Heart right ventricle (tissue), 16 donors: Measurements from ENCODE around the gene CORO2A. TPM values are rescaled to one million over a fixed set of nuclear protein-coding genes. Genes with fewer than 3 reads are reported as not detected.
A peak's percentile ranks its signal among the peaks of the same experiment; 100 is the strongest.

ENCODE experiments used
- ATAC-seq, 8 donors: fragments of 200-7000 bp; cut with Tn5 transposase; one replicate each; pipeline ENCODE4 v1.9.1; 2020; ENCODE audit warnings: mild to moderate bottlenecking in 8 of 8, moderate library complexity in 8 of 8, moderate number of reproducible peaks in 1 of 8
- DNase-seq, 2 donors: peaks; one replicate each; pipeline ENCODE4 v3.0.0-alpha.2; 2020
- H3K27ac ChIP-seq, 10 donors: fragments of 200-600 bp; sonication (generic) in 2 of 10; one replicate each; pipeline versions ENCODE4 v1.5.0 to v1.8.0; 2020 to 2022; ENCODE audit warnings: mild to moderate bottlenecking in 3 of 10
- H3K27me3 ChIP-seq, 7 donors: fragments of 200-600 bp; one replicate each; pipeline ENCODE4 v1.8.0; 2021 to 2022; ENCODE audit warnings: mild to moderate bottlenecking in 2 of 7
- H3K36me3 ChIP-seq, 9 donors: fragments of 200-600 bp; sonication (generic) in 1 of 9; one replicate each; pipeline versions ENCODE4 v1.5.0 to v1.8.0; 2020 to 2022; ENCODE audit warnings: mild to moderate bottlenecking in 2 of 9
- H3K4me1 ChIP-seq, 9 donors: fragments of 200-600 bp; sonication (generic) in 1 of 9; one replicate each; pipeline versions ENCODE4 v1.5.0 to v1.8.0; 2020 to 2022; ENCODE audit warnings: mild to moderate bottlenecking in 4 of 9
- H3K4me3 ChIP-seq, 10 donors: fragments of 200-600 bp; sonication (generic) in 2 of 10; one replicate each; pipeline versions ENCODE4 v1.5.0 to v1.8.0; 2020 to 2022; ENCODE audit warnings: mild to moderate bottlenecking in 7 of 10, moderate library complexity in 2 of 10
- H3K9me3 ChIP-seq, 11 donors: fragments of 200-600 bp in 10 of 11; sonication (generic) in 2 of 11; one replicate each; pipeline versions ENCODE4 v1.5.0 to v1.8.0; 2013 to 2022; ENCODE audit warnings: mild to moderate bottlenecking in 2 of 11, control low read depth in 1 of 11, moderate library complexity in 1 of 11
- CTCF ChIP-seq, 9 donors: fragments of 200-600 bp; sonication (generic) in 2 of 9; IDR thresholded peaks; one replicate each; pipeline versions ENCODE4 v1.5.0 to v1.8.0; 2021 to 2022; ENCODE audit warnings: antibody characterized with exemption in 9 of 9, mild to moderate bottlenecking in 5 of 9, moderate library complexity in 1 of 9
- WGBS, 2 donors: extraction: QIAGEN DNeasy Blood & Tissue Kit; methylation state at CpG; one replicate each; pipeline ENCODE4 v1.1.7; 2013; ENCODE audit warnings: inconsistent platforms in 1 of 2; 5-methylcytosine and 5-hydroxymethylcytosine counted together
- intact Hi-C, 10 donors: fragments of 100-400 bp; cut with DNase I; formaldehyde crosslinking; loops; one replicate each; pipeline versions ENCODE4 v1.11.1 to v1.14.2; 2022
- polyA plus RNA-seq, 2 donors: library from polyadenylated mRNA; stranded (reverse); fragments of 200-250 nt; gene quantifications; one replicate each; pipeline ENCODE4 v1.2.3, GENCODE V29; 2013
- total RNA-seq, 10 donors: library from RNA; stranded (reverse); fragmentation: NEBNext Ultra II Directional in 3 of 10; extraction: Animal tissue kit (Norgen Biotek cat#: 25700) in 3 of 10; gene quantifications; one replicate each; pipeline versions ENCODE4 v1.2.1 to v1.2.4, GENCODE V29; 2021 to 2023
- donor health status: Arrhythmogenic right ventricular cardiomyopathy.
- donor health status: ischemic (EF 13 %, LVEDD 7.1; RV severe dilation, severe dysfunction).
- donor health status: healthy with polysubstance abuse.
- donor health status: DM: no; HTN: yes; CAD: no.
- donor health status: DM: no; HTN: no; CAD: no.
- donor health status: ischemic (EF 25% LVEDD 6.9; RV normal size, moderate dysfunction).
- donor health status: ischemic (EF 25% LVEDD 5.7; RV mildly dilated, moderate dysfunction).
- donor health status: healthy.
- donor health status: DM: yes; HTN: yes; CAD: no.
- donor health status: Ischemic cardiomyopathy.
- donor health status: ischemic (EF 35%, LVEDD 5.7; RV mildly dilated, moderate dysfunction).
- donor health status: nonischemic (EF 11% LVEDD 7.7; RV severe dilation, severe dysfunction).
- donor health status: DM: yes; HTN: yes; CAD: no.
- donor health status: PGD.
- donor health status: ischemic (EF 29% LVEDD 5.4; RV normal size, mild dysfunction).
- donor health status: nonischemic (EF 23%, LVEDD 6.1; RV moderate dilation, normal function).

The CORO2A gene
- total and polyA plus RNA-seq, 12 donors, result 0.06 to 0.90 (median 0.23) TPM

- H3K27me3 ChIP-seq, result no peaks in the 10 kb centered on the region
- no peaks in the 10 kb centered on the region for H3K9me3 ChIP-seq
- peaks cover 0 to 93% (median 4%) of the 10 kb centered on the region in 9 donors for H3K36me3 ChIP-seq
- intact Hi-C loops, result loop anchor here in 1 of 10 donors (5.0 kb wide), 1 partner anchor 41 kb away; the partner anchor contains the start of gene TBC1D2
- DNase-seq, result no peak
- no peak for ATAC-seq
- no peak for TF ChIP-seq CTCF (IDR thresholded peaks at IDR 0.05)
- no peak overlapping the region for H3K27ac ChIP-seq
- no peak overlapping the region for H3K4me3 ChIP-seq
- 94 to 98% methylated on average over 3 of the region's 3 CpGs for WGBS, 2 donors
- no peaks in the 10 kb centered on the region for H3K4me1 ChIP-seq
These were observed 24.0 kb upstream of the CORO2A start for GRCh38 chr9:98216391-98216790.

- 83 to 85% methylated on average over 9 of the region's 9 CpGs for WGBS, 2 donors
- no peaks in the 10 kb centered on the region for H3K4me1 ChIP-seq
- H3K36me3 ChIP-seq, result peaks cover 0 to 93% (median 4%) of the 10 kb centered on the region in 9 donors
- peak in 5 of 9 donors; percentile 14 to 36 (median 28) for TF ChIP-seq CTCF (IDR thresholded peaks at IDR 0.05)
- intact Hi-C loops, result loop anchor here in 1 of 10 donors (5.0 kb wide), 1 partner anchor 41 kb away; the partner anchor contains the start of gene TBC1D2
- H3K4me3 ChIP-seq, result no peak overlapping the region
- ATAC-seq (peak in 1 of 8 donors; percentile 41), DNase-seq (no peak)
- H3K9me3 ChIP-seq, result no peaks in the 10 kb centered on the region
- no peaks in the 10 kb centered on the region for H3K27me3 ChIP-seq
- H3K27ac ChIP-seq, result no peak overlapping the region
These were observed 23.4 kb upstream of the CORO2A start for GRCh38 chr9:98215821-98216220.

- no peak for DNase-seq
- no peak for ATAC-seq
- 76 to 85% methylated on average over 5 of the region's 5 CpGs for WGBS, 2 donors
- TF ChIP-seq CTCF (IDR thresholded peaks at IDR 0.05), result no peak
- H3K9me3 ChIP-seq, result no peaks in the 10 kb centered on the region
- no peaks in the 10 kb centered on the region for H3K4me1 ChIP-seq
- H3K27ac ChIP-seq, result no peak overlapping the region
- intact Hi-C loops, result loop anchor here in 1 of 10 donors (5.0 kb wide), 1 partner anchor 42 kb away; the partner anchor contains the start of gene TBC1D2
- H3K4me3 ChIP-seq, result no peak overlapping the region
- no peaks in the 10 kb centered on the region for H3K27me3 ChIP-seq
- peaks cover 0 to 93% (median 4%) of the 10 kb centered on the region in 9 donors for H3K36me3 ChIP-seq
These were observed 22.8 kb upstream of the CORO2A start for GRCh38 chr9:98215271-98215670.

GRCh38 chr9:98214811-98215210 is 22.4 kb upstream of the CORO2A start:
- Histone ChIP-seq H3K9me3 (no peaks in the 10 kb centered on the region), H3K4me1 (no peaks in the 10 kb centered on the region), H3K4me3 (no peak overlapping the region), H3K27me3 (no peaks in the 10 kb centered on the region), H3K27ac (no peak overlapping the region), H3K36me3 (peaks cover 0 to 93% (median 4%) of the 10 kb centered on the region in 9 donors)
- intact Hi-C loops, result loop anchor here in 1 of 10 donors (5.0 kb wide), 1 partner anchor 42 kb away; the partner anchor contains the start of gene TBC1D2
- 78% methylated on average over 6 of the region's 6 CpGs for WGBS, 2 donors
- ATAC-seq (no peak), DNase-seq (no peak)
- TF ChIP-seq CTCF (IDR thresholded peaks at IDR 0.05), result no peak
